PC-3 (cell line): Measurements from ENCODE around the gene FCRL4.

Experiments used
- EZH2 ChIP-seq: fragments of 300-600 bp; sonication (generic); IDR thresholded peaks from one replicate; pipeline ENCODE4 v1.6.1; 2017; ENCODE audit warnings: antibody characterized with exemption, mild to moderate bottlenecking, low read length; ENCODE audit not compliant: unreplicated experiment
- TF ChIP-seq, protein P1 (sequence below): fragments of 300-600 bp; sonication (generic); conservative IDR thresholded peaks from 2 replicates; pipeline ENCODE4 v1.5.1; 2017; ENCODE audit warnings: antibody characterized with exemption, low read depth, mild to moderate bottlenecking, low read length

DNA sequence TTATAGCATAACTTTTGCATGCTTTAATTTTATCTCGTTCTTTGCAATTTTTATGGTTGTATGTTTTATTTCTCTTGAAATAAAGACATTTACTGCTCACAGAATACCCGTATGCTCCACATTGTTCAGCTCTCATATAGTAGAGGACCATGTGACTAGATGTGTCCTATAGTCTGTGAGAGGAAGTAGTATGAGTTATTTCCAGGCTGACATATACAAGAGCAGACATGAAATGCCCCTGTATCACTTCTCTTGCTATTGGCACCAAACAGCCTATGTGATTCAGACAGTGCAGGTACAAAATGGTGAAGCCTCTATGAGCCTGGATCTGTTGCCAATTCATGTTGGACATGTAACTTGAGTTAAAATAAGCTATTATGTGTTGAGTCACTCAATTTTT, 39.8 kb downstream of the FCRL4 start:
- TF ChIP-seq, protein P1, sequence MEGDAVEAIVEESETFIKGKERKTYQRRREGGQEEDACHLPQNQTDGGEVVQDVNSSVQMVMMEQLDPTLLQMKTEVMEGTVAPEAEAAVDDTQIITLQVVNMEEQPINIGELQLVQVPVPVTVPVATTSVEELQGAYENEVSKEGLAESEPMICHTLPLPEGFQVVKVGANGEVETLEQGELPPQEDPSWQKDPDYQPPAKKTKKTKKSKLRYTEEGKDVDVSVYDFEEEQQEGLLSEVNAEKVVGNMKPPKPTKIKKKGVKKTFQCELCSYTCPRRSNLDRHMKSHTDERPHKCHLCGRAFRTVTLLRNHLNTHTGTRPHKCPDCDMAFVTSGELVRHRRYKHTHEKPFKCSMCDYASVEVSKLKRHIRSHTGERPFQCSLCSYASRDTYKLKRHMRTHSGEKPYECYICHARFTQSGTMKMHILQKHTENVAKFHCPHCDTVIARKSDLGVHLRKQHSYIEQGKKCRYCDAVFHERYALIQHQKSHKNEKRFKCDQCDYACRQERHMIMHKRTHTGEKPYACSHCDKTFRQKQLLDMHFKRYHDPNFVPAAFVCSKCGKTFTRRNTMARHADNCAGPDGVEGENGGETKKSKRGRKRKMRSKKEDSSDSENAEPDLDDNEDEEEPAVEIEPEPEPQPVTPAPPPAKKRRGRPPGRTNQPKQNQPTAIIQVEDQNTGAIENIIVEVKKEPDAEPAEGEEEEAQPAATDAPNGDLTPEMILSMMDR, result no peak
- no peak for TF ChIP-seq EZH2
